ENCODE data around the gene DUSP5. TPM values are rescaled to one million over a fixed set of nuclear protein-coding genes. Genes with fewer than 3 reads are reported as not detected.
A peak's percentile ranks its signal among the peaks of the same experiment; 100 is the strongest.

DUSP5 gene
- total RNA-seq, 1 experiment from 2014 or later: 137 TPM

- TF ChIP-seq CEBPB (IDR thresholded peaks at IDR 0.05; ENCODE audit: low read depth): no peak
These were observed 36.9 kb downstream of the DUSP5 start (continued) for GRCh38 chr10:110534571-110534970.

- no peak for TF ChIP-seq ATF3 (IDR thresholded peaks at IDR 0.05)
- TF ChIP-seq POLR2A (IDR thresholded peaks at IDR 0.05; ENCODE audit: borderline replicate concordance, extremely low read depth, insufficient read depth, insufficient read length): no peak
- TF ChIP-seq CTCF (IDR thresholded peaks at IDR 0.05 in 2 of 3, conservative IDR thresholded peaks at IDR 0.05 in 1 of 3; ENCODE audit: borderline replicate concordance in 1 of 3, insufficient read depth in 1 of 3, low read depth in 2 of 3, low read length in 2 of 3): peak in 2 of 3 experiments; percentile 41 to 56; a peak in 3 of 6 replicates
- no peak for TF ChIP-seq EZH2phosphoT487 (IDR thresholded peaks at IDR 0.05; ENCODE audit: borderline replicate concordance)
- no peak for TF ChIP-seq RAD21 (IDR thresholded peaks at IDR 0.05; ENCODE audit: low read depth)
- Histone ChIP-seq H3K27me3 (ENCODE audit: insufficient read depth, low read length) (no peaks in the 10 kb centered on the region), H3K27ac (ENCODE audit: low read depth, low read length) (peak overlapping the region; percentile 12; the same call in 1 of the 2 replicates), H3K79me2 (ENCODE audit: insufficient read depth, low read length) (no peaks in the 10 kb centered on the region), H3K9me3 (ENCODE audit: control insufficient read depth in 1 of 2, insufficient read depth in 1 of 2, low read depth in 1 of 2, low read length in 2 of 2) (no peaks in the 10 kb centered on the region), H3K4me1 (ENCODE audit: control insufficient read depth in 1 of 2, insufficient read depth in 2 of 2, low read length in 2 of 2) (peaks cover 31 to 44% of the 10 kb centered on the region in 2 experiments), H3K36me3 (ENCODE audit: control insufficient read depth in 1 of 2, insufficient read depth in 2 of 2, low read length in 2 of 2) (no peaks in the 10 kb centered on the region), H2AFZ (ENCODE audit: low read depth, low read length, poor library complexity, severe bottlenecking) (peak overlapping the region; percentile 28), H3K9ac (ENCODE audit: low read length) (peak overlapping the region; percentile 43), H3K4me3 (replicated peaks in 1 of 2; ENCODE audit: low read depth in 1 of 2, low read length in 2 of 2) (peak overlapping the region; percentile 8 to 31; a peak in 3 of 4 replicates), H3K9me2 (ENCODE audit: insufficient read depth) (no peaks in the 10 kb centered on the region), H4K20me1 (ENCODE audit: insufficient read depth) (no peaks in the 10 kb centered on the region), H3K4me2 (ENCODE audit: low read length) (peak overlapping the region; percentile 75)
- CTCF ChIA-PET: no interaction called here
- POLR2A ChIA-PET: no interaction called here
- RAD21 ChIA-PET (ENCODE audit: low non-redundant PET in 1 of 2, low total read pairs in 2 of 2, uncharacterized antibody in 2 of 2, unreplicated experiment in 2 of 2): no interaction called here
- intact Hi-C loops (cut with micrococcal nuclease): loop anchor here (10.0 kb wide), 1 partner anchor 121 kb away; no protein-coding TSS in a partner anchor
- ATAC-seq: peak; percentile 71
- no TSS peak for BruUV-seq (replicated peaks)
- no peak for DNase-seq (ENCODE audit: low read depth, low spot score)
These were observed 38.5 kb downstream of the DUSP5 start for GRCh38 chr10:110535958-110536891.

Data from HCT116 (cell line).